Measurements from ENCODE around the gene NOL12.

NOL12 gene

GRCh38 chr22:37703906-37704305 is 17.8 kb downstream of the NOL12 start:
- H2AFZ ChIP-seq (ENCODE audit: low read length) = no peak overlapping the region
- H3K36me3 ChIP-seq (ENCODE audit: insufficient read depth, low read length) = no peaks in the 10 kb centered on the region
- peaks cover 14% of the 10 kb centered on the region for H3K4me1 ChIP-seq (ENCODE audit: insufficient read depth, low read length, severe bottlenecking)
- no peak overlapping the region for H3K4me3 ChIP-seq (ENCODE audit: low read depth, low read length, poor library complexity, severe bottlenecking)
- H3K9ac ChIP-seq (ENCODE audit: low read length) = no peak overlapping the region
- no peaks in the 10 kb centered on the region for H3K79me2 ChIP-seq (ENCODE audit: insufficient read depth, low read length)
- no peaks in the 10 kb centered on the region for H4K20me1 ChIP-seq (ENCODE audit: insufficient read depth, low read length)
- H3K4me2 ChIP-seq (ENCODE audit: low read length) = no peak overlapping the region
- TF ChIP-seq CTCF (IDR thresholded peaks at IDR 0.05; ENCODE audit: low read length) = no peak
- no peak for TF ChIP-seq EZH2 (IDR thresholded peaks at IDR 0.05; ENCODE audit: borderline replicate concordance, low read length)
- H3K9me3 ChIP-seq (ENCODE audit: low read length) = no peaks in the 10 kb centered on the region
- no peaks in the 10 kb centered on the region for H3K9me2 ChIP-seq (ENCODE audit: low read depth, low read length)
- H3F3A ChIP-seq (ENCODE audit: insufficient read depth, low read length) = no peaks in the 10 kb centered on the region
- no peak overlapping the region for H3K27ac ChIP-seq (ENCODE audit: low read depth, low read length, poor library complexity, severe bottlenecking)
- no peaks in the 10 kb centered on the region for H3K27me3 ChIP-seq (ENCODE audit: insufficient read depth, low read length)

DNA sequence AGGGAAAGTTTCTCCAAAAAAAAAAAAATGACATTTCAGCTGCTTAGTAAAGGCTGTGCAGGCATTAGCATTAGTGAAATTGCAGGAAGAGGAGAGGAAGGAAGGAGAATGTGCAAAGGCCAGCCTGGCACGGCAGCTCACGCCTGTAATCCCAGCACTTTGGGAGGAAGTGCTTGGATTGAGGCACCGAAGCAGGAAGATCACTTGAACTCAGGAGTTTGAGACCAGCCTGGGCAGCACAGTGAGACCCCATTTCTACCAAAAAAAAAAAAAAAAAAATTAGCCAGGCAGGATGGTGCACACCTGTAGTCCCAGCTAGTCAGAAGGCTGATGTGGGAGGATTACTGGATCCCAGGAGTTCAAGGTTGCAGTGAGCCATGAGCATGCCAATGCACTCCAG is 18.5 kb downstream of the NOL12 start:
- Histone ChIP-seq H4K20me1 (ENCODE audit: insufficient read depth, low read length) (no peaks in the 10 kb centered on the region), H3F3A (ENCODE audit: insufficient read depth, low read length) (no peaks in the 10 kb centered on the region), H3K4me3 (ENCODE audit: low read depth, low read length, poor library complexity, severe bottlenecking) (no peak overlapping the region), H3K27me3 (ENCODE audit: insufficient read depth, low read length) (no peaks in the 10 kb centered on the region), H3K4me2 (ENCODE audit: low read length) (no peak overlapping the region), H3K9me3 (ENCODE audit: low read length) (no peaks in the 10 kb centered on the region), H3K9ac (ENCODE audit: low read length) (no peak overlapping the region), H2AFZ (ENCODE audit: low read length) (no peak overlapping the region), H3K36me3 (ENCODE audit: insufficient read depth, low read length) (no peaks in the 10 kb centered on the region), H3K27ac (ENCODE audit: low read depth, low read length, poor library complexity, severe bottlenecking) (no peak overlapping the region), H3K4me1 (ENCODE audit: insufficient read depth, low read length, severe bottlenecking) (peaks cover 15% of the 10 kb centered on the region), H3K79me2 (ENCODE audit: insufficient read depth, low read length) (no peaks in the 10 kb centered on the region), H3K9me2 (ENCODE audit: low read depth, low read length) (no peaks in the 10 kb centered on the region)
- TF ChIP-seq EZH2 (IDR thresholded peaks at IDR 0.05; ENCODE audit: borderline replicate concordance, low read length) (no peak), CTCF (IDR thresholded peaks at IDR 0.05; ENCODE audit: low read length) (no peak)

GRCh38 chr22:37705205-37705604 is 19.1 kb downstream of the NOL12 start:
- peaks cover 15% of the 10 kb centered on the region for H3K4me1 ChIP-seq (ENCODE audit: insufficient read depth, low read length, severe bottlenecking)
- TF ChIP-seq EZH2 (IDR thresholded peaks at IDR 0.05; ENCODE audit: borderline replicate concordance, low read length) (no peak), CTCF (IDR thresholded peaks at IDR 0.05; ENCODE audit: low read length) (no peak)

More at GRCh38 chr22:37705205-37705604, 19.1 kb downstream of the NOL12 start:
- Histone ChIP-seq H2AFZ (ENCODE audit: low read length) (no peak overlapping the region), H3K9me2 (ENCODE audit: low read depth, low read length) (no peaks in the 10 kb centered on the region), H3K9ac (ENCODE audit: low read length) (no peak overlapping the region), H3K27ac (ENCODE audit: low read depth, low read length, poor library complexity, severe bottlenecking) (no peak overlapping the region), H3K4me3 (ENCODE audit: low read depth, low read length, poor library complexity, severe bottlenecking) (no peak overlapping the region), H3F3A (ENCODE audit: insufficient read depth, low read length) (no peaks in the 10 kb centered on the region), H3K27me3 (ENCODE audit: insufficient read depth, low read length) (no peaks in the 10 kb centered on the region), H4K20me1 (ENCODE audit: insufficient read depth, low read length) (no peaks in the 10 kb centered on the region), H3K9me3 (ENCODE audit: low read length) (no peaks in the 10 kb centered on the region), H3K79me2 (ENCODE audit: insufficient read depth, low read length) (no peaks in the 10 kb centered on the region), H3K36me3 (ENCODE audit: insufficient read depth, low read length) (no peaks in the 10 kb centered on the region), H3K4me2 (ENCODE audit: low read length) (no peak overlapping the region)
